HepG2 (cell line): ENCODE results near the gene STK25. TPM values are rescaled to one million over a fixed set of nuclear protein-coding genes. Genes with fewer than 3 reads are reported as not detected.

Experiments
- CEBPZ ChIP-seq: IDR thresholded peaks from 2 replicates; pipeline ENCODE4 v1.6.1; 2012; ENCODE audit warnings: low read length, improper control_type of control experiment
- CENPX ChIP-seq: sonication (generic); formaldehyde crosslinking; IDR thresholded peaks from 2 replicates; pipeline ENCODE4 v1.9.0; 2021; ENCODE audit warnings: mild to moderate bottlenecking, missing genetic modification reagents, moderate library complexity
- GLI4 ChIP-seq: sonication (generic); formaldehyde crosslinking; IDR thresholded peaks from 2 replicates; pipeline ENCODE4 v1.5.1; 2020; ENCODE audit warnings: missing genetic modification reagents, mild to moderate bottlenecking, moderate library complexity, borderline replicate concordance
- KMT2B ChIP-seq: IDR thresholded peaks from 2 replicates; pipeline ENCODE4 v1.6.1; 2016; ENCODE audit warnings: missing genetic modification reagents, missing compliant biosample characterization
- RBM22 ChIP-seq: fragments of 200-400 bp; formaldehyde crosslinking; optimal IDR thresholded peaks from 2 replicates; pipeline ENCODE3; 2017; ENCODE audit warnings: mild to moderate bottlenecking, low read length, moderate library complexity
- SOX13 ChIP-seq, 3 experiments: fragments of 450-650 bp in 1 of 3; sonication (generic) in 1 of 3; formaldehyde crosslinking in 1 of 3; IDR thresholded peaks in 2 of 3; conservative IDR thresholded peaks in 1 of 3; 2 replicates each; pipeline versions ENCODE4 v1.5.0 to v1.6.1; 2016 to 2020; ENCODE audit warnings: antibody characterized with exemption in 1 of 3, mild to moderate bottlenecking in 1 of 3, missing compliant biosample characterization in 1 of 3, missing genetic modification reagents in 1 of 3, moderate library complexity in 1 of 3
- WIZ ChIP-seq: sonication (generic); formaldehyde crosslinking; IDR thresholded peaks from 2 replicates; pipeline ENCODE4 v1.5.1; 2020; ENCODE audit warnings: mild to moderate bottlenecking, missing genetic modification reagents
- ZFP41 ChIP-seq: sonication (generic); formaldehyde crosslinking; IDR thresholded peaks from 2 replicates; pipeline ENCODE4 v1.4.0; 2020; ENCODE audit warnings: mild to moderate bottlenecking, missing genetic modification reagents, borderline replicate concordance
- ZNF142 ChIP-seq: sonication (generic); formaldehyde crosslinking; IDR thresholded peaks from 2 replicates; pipeline ENCODE4 v1.4.0; 2020; ENCODE audit warnings: missing genetic modification reagents
- ZNF20 ChIP-seq: sonication (generic); formaldehyde crosslinking; IDR thresholded peaks from 2 replicates; pipeline ENCODE4 v1.4.0; 2020; ENCODE audit warnings: mild to moderate bottlenecking, moderate library complexity, missing genetic modification reagents
- ZNF280D ChIP-seq: sonication (generic); formaldehyde crosslinking; IDR thresholded peaks from 2 replicates; pipeline ENCODE4 v1.5.1; 2020; ENCODE audit warnings: mild to moderate bottlenecking, missing genetic modification reagents
- ZNF737 ChIP-seq: sonication (generic); formaldehyde crosslinking; IDR thresholded peaks from 2 replicates; pipeline ENCODE4 v1.5.0; 2020; ENCODE audit warnings: missing genetic modification reagents, mild to moderate bottlenecking, borderline replicate concordance
- polyA plus RNA-seq, 8 experiments: library from polyadenylated mRNA; depleted of rRNA in 3 of 8; stranded (reverse) in 7 of 8; unstranded in 1 of 8; fragments of >200 nt; fragmentation: Illumina TruSeq in 4 of 8; extraction: Trizol in 4 of 8; gene quantifications; 2 replicates each; pipeline versions ENCODE4 v1.2.1 to v1.2.3, GENCODE V29; 2011 to 2016; ENCODE audit warnings: low read depth in 4 of 8, missing spikeins in 1 of 8, mixed read lengths in 1 of 8; ENCODE audit not compliant: insufficient read depth in 1 of 8
- total RNA-seq, 5 experiments: library from RNA; depleted of rRNA; stranded (reverse); fragments of >200 nt; fragmentation: Illumina TruSeq; extraction: Trizol; gene quantifications; 2 replicates each; pipeline ENCODE4 v1.2.3, GENCODE V29; 2016; ENCODE audit warnings: low read depth in 1 of 5

Gene STK25
- total and polyA plus RNA-seq, 2 of the 13 experiments (the other 11 are each of a cell fraction or from before 2014, with no cell fraction given): 177 to 481 TPM

- TF ChIP-seq ZNF20 (no peak), ZNF737 (no peak), CEBPZ (no peak), WIZ (CRISPR knock-in tag) (no peak), SOX13 (IDR thresholded peaks at IDR 0.05) (no peak), SOX13 (CRISPR knock-in tag; conservative IDR thresholded peaks at IDR 0.05 in 1 of 2, IDR thresholded peaks at IDR 0.05 in 1 of 2) (peak in 1 of 2 experiments; percentile 47; a peak in 1 of 4 replicates), RBM22 (no peak), KMT2B (no peak), ZFP41 (CRISPR knock-in tag) (no peak), ZNF142 (no peak), CENPX (no peak), ZNF280D (CRISPR knock-in tag) (no peak), GLI4 (CRISPR knock-in tag) (no peak)
These were observed 29.1 kb downstream of the STK25 start (continued) for GRCh38 chr2:241479026-241479898.
